OCI-LY1 (cell line): ENCODE results near the gene ABHD17C.

ENCODE experiments used
- H2AFZ ChIP-seq: fragments of 200-600 bp; sonication (generic), shearing (Covaris generic); 2 replicates; pipeline ENCODE4 v1.6.0; 2014; ENCODE audit warnings: antibody characterized with exemption, mild to moderate bottlenecking, low read length
- H3F3A ChIP-seq: fragments of 200-600 bp; sonication (generic), shearing (Covaris generic); 2 replicates; pipeline ENCODE4 v1.6.0; 2014; ENCODE audit warnings: mild to moderate bottlenecking, antibody characterized with exemption, low read length, moderate library complexity; ENCODE audit not compliant: insufficient read depth
- H3K27ac ChIP-seq: fragments of 200-600 bp; sonication (generic); 2 replicates; pipeline ENCODE4 v1.5.1; 2014; ENCODE audit warnings: low read length, mixed run types, mild to moderate bottlenecking, low read depth; ENCODE audit not compliant: poor library complexity, severe bottlenecking
- H3K27me3 ChIP-seq: fragments of 200-600 bp; sonication (generic); 2 replicates; pipeline ENCODE4 v1.6.0; 2014; ENCODE audit warnings: antibody characterized with exemption, mild to moderate bottlenecking, low read length, moderate library complexity; ENCODE audit not compliant: insufficient read depth
- H3K36me3 ChIP-seq: fragments of 200-600 bp; sonication (generic); 2 replicates; pipeline ENCODE4 v1.6.1; 2014; ENCODE audit warnings: mild to moderate bottlenecking, antibody characterized with exemption, low read length, moderate library complexity, mixed read lengths; ENCODE audit not compliant: insufficient read depth
- H3K4me1 ChIP-seq: fragments of 200-600 bp; sonication (generic); 2 replicates; pipeline ENCODE4 v1.5.1; 2014; ENCODE audit warnings: mild to moderate bottlenecking, low read length, moderate library complexity; ENCODE audit not compliant: insufficient read depth, severe bottlenecking
- H3K4me2 ChIP-seq: fragments of 200-600 bp; sonication (generic), shearing (Covaris generic); 2 replicates; pipeline ENCODE4 v1.6.1; 2014; ENCODE audit warnings: low read length
- H3K4me3 ChIP-seq: fragments of 200-600 bp; sonication (generic); 2 replicates; pipeline ENCODE4 v1.5.1; 2014; ENCODE audit warnings: low read length, low read depth, mild to moderate bottlenecking, mixed read lengths; ENCODE audit not compliant: poor library complexity, severe bottlenecking
- H3K79me2 ChIP-seq: fragments of 200-600 bp; shearing (Covaris generic); 2 replicates; pipeline ENCODE4 v1.6.1; 2016; ENCODE audit warnings: mixed run types, low read length, mixed read lengths; ENCODE audit not compliant: insufficient read depth
- H3K9ac ChIP-seq: fragments of 200-600 bp; sonication (generic), shearing (Covaris generic); 2 replicates; pipeline ENCODE4 v1.6.1; 2014; ENCODE audit warnings: mild to moderate bottlenecking, low read length, mixed read lengths
- H3K9me2 ChIP-seq: fragments of 200-600 bp; sonication (generic), shearing (Covaris generic); 2 replicates; pipeline ENCODE4 v1.6.1; 2014; ENCODE audit warnings: low read depth, mild to moderate bottlenecking, low read length, mixed read lengths
- H3K9me3 ChIP-seq: fragments of 200-600 bp; shearing (Covaris generic); 2 replicates; pipeline ENCODE4 v1.6.1; 2014; ENCODE audit warnings: low read length, mixed read lengths
- H4K20me1 ChIP-seq: fragments of 200-600 bp; sonication (generic), shearing (Covaris generic); 2 replicates; pipeline ENCODE4 v1.6.0; 2016; ENCODE audit warnings: mild to moderate bottlenecking, low read length; ENCODE audit not compliant: insufficient read depth
- EZH2 ChIP-seq: fragments of 200-600 bp; sonication (generic), shearing (Covaris generic); IDR thresholded peaks from 2 replicates; pipeline ENCODE4 v1.8.0; 2017; ENCODE audit warnings: borderline replicate concordance, mixed run types, mild to moderate bottlenecking, antibody characterized with exemption, low read length, moderate library complexity, mixed read lengths
- TF ChIP-seq, protein P1 (sequence below): fragments of 200-600 bp; sonication (generic), shearing (Covaris generic); IDR thresholded peaks from 2 replicates; pipeline ENCODE4 v1.5.1; 2017; ENCODE audit warnings: mild to moderate bottlenecking, antibody characterized with exemption, low read length, moderate library complexity, mixed read lengths

Gene ABHD17C

DNA sequence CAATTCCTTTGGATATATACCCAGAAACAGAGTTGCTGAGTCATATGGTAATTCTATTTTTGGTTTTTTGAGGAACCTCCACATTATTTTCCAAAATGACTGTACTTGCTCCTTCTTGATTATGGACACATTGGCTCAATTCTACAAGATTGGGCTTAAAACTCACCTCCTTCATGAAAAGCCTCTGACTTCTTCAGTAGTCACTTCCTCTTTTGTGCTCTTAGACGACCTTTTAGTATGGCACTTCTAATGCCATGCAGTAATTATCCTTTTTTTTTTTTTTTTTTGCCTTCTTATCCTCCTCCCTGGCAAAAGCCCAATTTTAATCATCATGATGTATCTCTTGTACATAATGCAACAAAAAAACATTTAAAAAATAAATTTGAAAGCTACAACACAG, 33.0 kb upstream of the ABHD17C start:
- H3K36me3 ChIP-seq, result no peaks in the 10 kb centered on the region

DNA sequence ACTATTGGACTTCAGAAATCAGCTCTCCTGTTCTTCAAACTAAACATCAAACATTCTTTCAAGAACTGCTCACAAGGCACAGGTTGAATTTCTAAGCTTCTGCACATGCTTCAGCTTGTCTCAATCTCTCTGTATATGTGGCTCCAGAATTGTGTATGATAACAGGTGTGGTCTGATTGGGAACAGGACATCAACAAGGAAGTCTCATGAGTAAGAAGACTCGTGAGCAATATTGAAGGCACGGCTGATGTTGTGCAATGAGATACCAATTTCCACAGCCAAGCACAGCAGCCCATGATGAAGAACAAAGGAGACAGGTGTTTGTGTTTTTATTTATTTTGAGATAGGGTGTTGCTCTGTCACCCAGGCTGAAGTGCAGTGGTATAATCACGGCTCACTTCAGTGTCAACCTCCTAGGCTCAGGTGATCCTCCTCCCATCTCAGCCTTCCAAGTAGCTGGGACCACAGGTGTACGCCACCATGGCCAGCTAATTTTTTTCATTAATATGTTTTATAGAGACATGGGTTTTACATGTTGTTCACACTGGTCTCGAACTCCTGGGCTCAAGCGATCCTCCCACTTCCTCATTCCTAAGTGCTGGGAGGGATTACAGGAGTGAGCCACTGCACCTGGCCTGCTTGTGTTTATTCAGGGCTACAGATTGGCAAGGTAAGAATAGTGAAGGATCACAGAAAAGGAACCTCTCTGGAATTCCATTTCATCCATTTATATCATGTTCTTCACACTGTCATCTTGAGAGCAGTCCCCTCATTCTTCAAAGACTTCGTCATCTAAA, 32.2 kb upstream of the ABHD17C start:
- H3K9me2 ChIP-seq, result no peaks in the 10 kb centered on the region
- no peaks in the 10 kb centered on the region for H3K9me3 ChIP-seq
- H3K4me3 ChIP-seq, result no peak overlapping the region
- no peaks in the 10 kb centered on the region for H3K27me3 ChIP-seq
- H2AFZ ChIP-seq, result no peak overlapping the region
- no peaks in the 10 kb centered on the region for H3K36me3 ChIP-seq
- H3K79me2 ChIP-seq, result no peaks in the 10 kb centered on the region
- no peaks in the 10 kb centered on the region for H3K4me1 ChIP-seq
- H3K4me2 ChIP-seq, result no peak overlapping the region
- no peaks in the 10 kb centered on the region for H3F3A ChIP-seq
- TF ChIP-seq EZH2, result no peak
- TF ChIP-seq, protein P1, sequence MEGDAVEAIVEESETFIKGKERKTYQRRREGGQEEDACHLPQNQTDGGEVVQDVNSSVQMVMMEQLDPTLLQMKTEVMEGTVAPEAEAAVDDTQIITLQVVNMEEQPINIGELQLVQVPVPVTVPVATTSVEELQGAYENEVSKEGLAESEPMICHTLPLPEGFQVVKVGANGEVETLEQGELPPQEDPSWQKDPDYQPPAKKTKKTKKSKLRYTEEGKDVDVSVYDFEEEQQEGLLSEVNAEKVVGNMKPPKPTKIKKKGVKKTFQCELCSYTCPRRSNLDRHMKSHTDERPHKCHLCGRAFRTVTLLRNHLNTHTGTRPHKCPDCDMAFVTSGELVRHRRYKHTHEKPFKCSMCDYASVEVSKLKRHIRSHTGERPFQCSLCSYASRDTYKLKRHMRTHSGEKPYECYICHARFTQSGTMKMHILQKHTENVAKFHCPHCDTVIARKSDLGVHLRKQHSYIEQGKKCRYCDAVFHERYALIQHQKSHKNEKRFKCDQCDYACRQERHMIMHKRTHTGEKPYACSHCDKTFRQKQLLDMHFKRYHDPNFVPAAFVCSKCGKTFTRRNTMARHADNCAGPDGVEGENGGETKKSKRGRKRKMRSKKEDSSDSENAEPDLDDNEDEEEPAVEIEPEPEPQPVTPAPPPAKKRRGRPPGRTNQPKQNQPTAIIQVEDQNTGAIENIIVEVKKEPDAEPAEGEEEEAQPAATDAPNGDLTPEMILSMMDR, result no peak
- no peak overlapping the region for H3K9ac ChIP-seq
- no peak overlapping the region for H3K27ac ChIP-seq
- H4K20me1 ChIP-seq, result no peaks in the 10 kb centered on the region

More for the DNA sequence above, 33.0 kb upstream of the ABHD17C start:
- Histone ChIP-seq H3K9ac (no peak overlapping the region), H3K27ac (no peak overlapping the region), H3K9me2 (no peaks in the 10 kb centered on the region), H4K20me1 (no peaks in the 10 kb centered on the region), H2AFZ (no peak overlapping the region), H3F3A (no peaks in the 10 kb centered on the region), H3K9me3 (no peaks in the 10 kb centered on the region), H3K4me3 (no peak overlapping the region), H3K4me1 (no peaks in the 10 kb centered on the region), H3K4me2 (no peak overlapping the region), H3K27me3 (no peaks in the 10 kb centered on the region), H3K79me2 (no peaks in the 10 kb centered on the region)
- TF ChIP-seq EZH2, result no peak
- TF ChIP-seq, protein P1, result no peak

DNA sequence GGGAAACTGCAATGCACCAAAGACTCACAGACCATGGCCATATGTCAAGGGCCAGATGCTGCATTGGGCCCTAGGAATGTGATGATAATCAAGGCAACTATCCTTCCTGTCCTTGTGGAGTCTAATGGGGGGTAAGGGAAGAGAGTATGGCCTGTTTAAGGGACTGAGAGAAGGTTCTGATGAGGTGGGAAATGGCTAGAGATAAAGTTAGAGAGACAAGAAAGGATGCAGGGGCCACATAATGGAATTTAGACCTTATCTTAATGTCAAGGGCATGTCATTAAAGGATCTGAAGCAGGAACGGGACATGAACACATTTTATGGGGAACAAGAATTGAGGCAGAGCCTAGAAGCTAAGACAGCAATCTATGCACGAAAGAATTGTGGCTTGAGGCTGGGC, 30.0 kb upstream of the ABHD17C start:
- Histone ChIP-seq H3F3A (no peaks in the 10 kb centered on the region), H3K79me2 (no peaks in the 10 kb centered on the region), H3K4me2 (no peak overlapping the region), H3K9me2 (no peaks in the 10 kb centered on the region), H3K4me1 (no peaks in the 10 kb centered on the region), H3K36me3 (no peaks in the 10 kb centered on the region), H3K9me3 (no peaks in the 10 kb centered on the region), H2AFZ (no peak overlapping the region), H4K20me1 (no peaks in the 10 kb centered on the region), H3K4me3 (no peak overlapping the region), H3K27ac (no peak overlapping the region), H3K9ac (no peak overlapping the region), H3K27me3 (no peaks in the 10 kb centered on the region)
- TF ChIP-seq EZH2, result no peak
- TF ChIP-seq, protein P1, result no peak
